ENCODE measurements around the gene FIBCD1. TPM values are rescaled to one million over a fixed set of nuclear protein-coding genes. Genes with fewer than 3 reads are reported as not detected.

FIBCD1 gene
- total RNA-seq, 1 experiment from 2014 or later, result not detected

GRCh38 chr9:130933114-130934046 lies 5.7 kb downstream of the FIBCD1 start:
- H3K27me3 ChIP-seq (ENCODE audit: low read length), result no peaks in the 10 kb centered on the region
- no peaks in the 10 kb centered on the region for H3K9me2 ChIP-seq (replicated peaks; ENCODE audit: insufficient read depth, low read length)
- no peak overlapping the region for H3K4me2 ChIP-seq (ENCODE audit: low read depth, low read length, poor library complexity, severe bottlenecking)
- no peak overlapping the region for H3K9ac ChIP-seq (ENCODE audit: low read length)
- no peaks in the 10 kb centered on the region for H4K20me1 ChIP-seq (ENCODE audit: insufficient read depth, low read depth, low read length)
- H3K79me2 ChIP-seq (ENCODE audit: low read length), result no peaks in the 10 kb centered on the region
- DNase-seq, result no peak
- no peaks in the 10 kb centered on the region for H3K36me3 ChIP-seq (ENCODE audit: insufficient read depth, low read length)
- H3K9me3 ChIP-seq (ENCODE audit: low read length), result no peaks in the 10 kb centered on the region
- no peak overlapping the region for H3K27ac ChIP-seq (ENCODE audit: low read length)
- no peak overlapping the region for H2AFZ ChIP-seq (ENCODE audit: low read length)
- no peak overlapping the region for H3K4me3 ChIP-seq (ENCODE audit: low read length)
- H3K4me1 ChIP-seq (ENCODE audit: low read length), result peaks cover 10% of the 10 kb centered on the region; the same call in 1 of the 2 replicates

DNA sequence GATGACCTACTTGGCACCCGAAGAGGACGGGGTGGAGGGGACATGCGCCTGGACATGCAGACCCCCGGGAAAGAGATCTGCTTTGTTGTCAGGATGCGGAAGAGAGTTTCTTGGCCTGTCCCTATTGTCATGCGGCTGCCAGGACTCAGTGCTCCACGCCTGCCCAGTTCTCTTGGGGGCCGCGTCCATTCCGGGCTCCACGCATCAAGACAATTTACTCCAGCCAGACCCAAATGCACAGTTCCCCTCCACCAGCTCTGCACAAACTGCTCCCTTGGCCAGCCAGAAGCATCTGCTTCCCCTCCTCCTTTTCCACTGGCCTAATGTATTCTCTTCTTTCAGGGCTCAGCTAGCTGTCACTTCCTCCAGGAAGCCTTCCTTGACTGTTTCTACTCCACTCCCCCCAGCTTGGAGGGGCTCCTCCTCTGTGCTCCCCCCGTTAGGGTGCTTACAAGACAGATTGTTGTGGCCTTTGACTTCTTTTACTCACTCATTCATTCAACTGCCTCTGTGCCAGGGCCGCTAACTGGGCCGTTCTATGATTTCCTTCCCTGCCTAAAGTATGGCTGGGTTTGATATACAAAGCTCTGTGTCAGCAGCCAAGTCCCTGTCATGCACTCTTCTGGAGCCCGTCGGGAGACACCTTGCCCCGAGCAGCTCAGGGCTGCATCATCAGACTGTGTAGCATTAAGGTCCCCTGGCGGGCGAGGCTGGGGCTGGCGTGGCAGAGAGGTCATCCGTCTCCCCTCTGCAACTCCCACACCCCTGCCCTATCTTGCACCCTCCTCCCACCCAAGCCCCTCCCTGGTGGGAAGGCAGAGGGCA lies 6.6 kb downstream of the FIBCD1 start:
- no peak overlapping the region for H2AFZ ChIP-seq (ENCODE audit: low read length)
- no peak overlapping the region for H3K4me3 ChIP-seq (ENCODE audit: low read length)
- H3K4me1 ChIP-seq (ENCODE audit: low read length), result peaks cover 10% of the 10 kb centered on the region
- H4K20me1 ChIP-seq (ENCODE audit: insufficient read depth, low read depth, low read length), result no peaks in the 10 kb centered on the region
- H3K9me3 ChIP-seq (ENCODE audit: low read length), result no peaks in the 10 kb centered on the region
- H3K4me2 ChIP-seq (ENCODE audit: low read depth, low read length, poor library complexity, severe bottlenecking), result no peak overlapping the region
- H3K27ac ChIP-seq (ENCODE audit: low read length), result no peak overlapping the region
- H3K9me2 ChIP-seq (replicated peaks; ENCODE audit: insufficient read depth, low read length), result no peaks in the 10 kb centered on the region
- peak; percentile 56 for DNase-seq
- no peaks in the 10 kb centered on the region for H3K27me3 ChIP-seq (ENCODE audit: low read length)
- no peaks in the 10 kb centered on the region for H3K79me2 ChIP-seq (ENCODE audit: low read length)
- H3K9ac ChIP-seq (ENCODE audit: low read length), result no peak overlapping the region
- no peaks in the 10 kb centered on the region for H3K36me3 ChIP-seq (ENCODE audit: insufficient read depth, low read length)

DNA sequence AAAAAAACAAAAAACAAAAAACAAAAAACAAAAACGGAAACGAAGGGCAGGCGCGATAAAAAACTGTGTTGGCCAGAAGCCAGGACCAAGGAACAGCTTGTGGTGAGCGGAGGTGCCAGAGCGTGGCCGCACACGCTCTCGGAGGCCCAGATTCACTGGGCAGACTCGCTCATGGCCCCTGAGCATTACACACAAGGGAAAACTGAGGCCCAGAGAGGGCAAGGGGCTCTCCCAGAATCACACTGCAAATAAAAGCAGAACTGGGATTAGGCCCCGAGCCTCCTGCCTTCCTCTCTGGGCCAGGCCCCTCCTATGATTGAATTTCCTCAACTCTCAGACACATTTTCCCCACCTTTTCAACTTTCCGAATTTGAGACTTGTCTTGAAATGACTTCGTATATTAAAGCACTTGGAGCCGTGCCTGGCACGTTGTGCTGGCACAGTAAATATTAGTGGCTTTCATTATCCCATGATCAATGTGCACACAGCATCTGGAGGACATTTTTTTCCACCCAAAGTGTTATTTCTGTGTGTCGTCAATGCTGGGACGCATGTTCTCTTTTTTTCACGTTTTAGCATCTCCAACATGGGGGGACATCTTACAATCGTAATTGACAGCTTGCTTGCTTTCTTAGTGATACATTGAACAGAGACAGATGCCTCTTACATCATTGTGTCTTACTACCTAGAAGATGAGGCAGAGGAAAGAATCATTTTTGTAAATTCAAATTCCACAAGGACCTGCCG lies 7.4 kb downstream of the FIBCD1 start:
- no peak overlapping the region for H3K9ac ChIP-seq (ENCODE audit: low read length)
- H3K36me3 ChIP-seq (ENCODE audit: insufficient read depth, low read length), result no peaks in the 10 kb centered on the region
- peaks cover 10% of the 10 kb centered on the region for H3K4me1 ChIP-seq (ENCODE audit: low read length)
- no peaks in the 10 kb centered on the region for H3K9me2 ChIP-seq (replicated peaks; ENCODE audit: insufficient read depth, low read length)
- H3K27ac ChIP-seq (ENCODE audit: low read length), result no peak overlapping the region
- no peaks in the 10 kb centered on the region for H3K79me2 ChIP-seq (ENCODE audit: low read length)
- no peak overlapping the region for H3K4me2 ChIP-seq (ENCODE audit: low read depth, low read length, poor library complexity, severe bottlenecking)
- H3K9me3 ChIP-seq (ENCODE audit: low read length), result no peaks in the 10 kb centered on the region
- H3K27me3 ChIP-seq (ENCODE audit: low read length), result no peaks in the 10 kb centered on the region
- no peak for DNase-seq
- no peaks in the 10 kb centered on the region for H4K20me1 ChIP-seq (ENCODE audit: insufficient read depth, low read depth, low read length)
- H2AFZ ChIP-seq (ENCODE audit: low read length), result no peak overlapping the region
- H3K4me3 ChIP-seq (ENCODE audit: low read length), result no peak overlapping the region

DNA sequence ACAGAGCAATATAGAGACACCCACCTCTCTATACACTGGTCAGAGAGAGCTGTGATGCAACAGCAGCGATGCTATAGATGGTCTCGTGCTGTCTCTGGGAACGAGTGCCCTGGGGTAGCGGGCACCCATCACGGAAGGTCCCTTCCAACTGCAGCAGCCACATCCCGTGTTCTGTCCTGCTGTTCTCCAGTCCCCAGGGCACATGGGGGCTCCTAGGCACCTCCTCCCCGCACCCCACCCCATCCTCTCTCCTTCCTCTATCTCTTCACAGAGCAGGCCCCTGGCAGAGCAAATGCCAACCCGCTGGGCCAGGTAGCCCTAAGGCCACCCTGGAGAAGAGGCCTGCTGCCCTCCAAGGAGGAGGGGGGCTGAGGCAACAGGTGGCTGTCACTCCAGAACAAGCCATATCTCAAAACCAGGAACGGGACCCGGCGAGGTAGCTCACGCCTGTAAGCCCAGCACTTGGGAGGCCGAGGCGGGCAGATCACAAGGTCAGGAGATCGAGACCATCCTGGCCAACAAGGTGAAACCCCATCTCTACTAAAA lies 8.2 kb downstream of the FIBCD1 start:
- H3K9me3 ChIP-seq (ENCODE audit: low read length), result no peaks in the 10 kb centered on the region
- no peak overlapping the region for H3K4me3 ChIP-seq (ENCODE audit: low read length)
- no peak overlapping the region for H3K27ac ChIP-seq (ENCODE audit: low read length)
- DNase-seq, result no peak
- H3K79me2 ChIP-seq (ENCODE audit: low read length), result no peaks in the 10 kb centered on the region
- H3K27me3 ChIP-seq (ENCODE audit: low read length), result no peaks in the 10 kb centered on the region
- no peak overlapping the region for H2AFZ ChIP-seq (ENCODE audit: low read length)
- H3K9me2 ChIP-seq (replicated peaks; ENCODE audit: insufficient read depth, low read length), result no peaks in the 10 kb centered on the region
- no peak overlapping the region for H3K9ac ChIP-seq (ENCODE audit: low read length)
- H3K36me3 ChIP-seq (ENCODE audit: insufficient read depth, low read length), result no peaks in the 10 kb centered on the region
- H4K20me1 ChIP-seq (ENCODE audit: insufficient read depth, low read depth, low read length), result no peaks in the 10 kb centered on the region
- H3K4me1 ChIP-seq (ENCODE audit: low read length), result peaks cover 6% of the 10 kb centered on the region
- no peak overlapping the region for H3K4me2 ChIP-seq (ENCODE audit: low read depth, low read length, poor library complexity, severe bottlenecking)

DNA sequence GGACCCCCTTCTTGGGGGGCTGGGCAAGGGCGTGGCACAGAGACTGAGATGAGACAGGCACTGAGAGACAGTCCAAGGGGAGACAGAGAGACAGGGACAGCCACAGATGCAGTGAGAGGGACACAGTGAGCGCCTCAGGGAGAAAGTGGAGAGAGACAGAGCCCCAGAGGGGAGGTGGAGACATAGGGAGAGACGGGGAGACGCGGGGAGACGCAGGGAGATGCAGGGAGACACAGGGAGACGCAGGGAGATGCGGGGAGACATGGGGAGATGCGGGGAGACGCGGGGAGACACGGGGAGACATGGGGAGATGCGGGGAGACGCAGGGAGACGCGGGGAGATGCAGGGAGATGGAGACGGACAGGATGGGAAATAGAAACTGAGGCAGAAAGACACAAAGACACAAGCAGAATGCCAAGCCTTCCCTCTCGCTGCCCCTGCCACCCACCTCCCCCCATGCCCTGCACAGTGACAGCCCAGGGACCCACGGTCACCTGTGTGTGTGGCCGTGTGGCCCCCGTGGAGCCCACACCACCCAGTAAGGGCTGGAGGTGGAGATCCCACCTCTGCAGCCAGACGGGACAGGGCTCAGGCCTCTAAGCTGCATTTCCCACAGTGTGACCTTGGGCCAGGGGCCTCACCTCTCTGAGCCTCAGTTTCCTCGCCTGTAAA lies 8.8 kb downstream of the FIBCD1 start:
- Histone ChIP-seq H3K9me3 (ENCODE audit: low read length) (no peaks in the 10 kb centered on the region), H3K27ac (ENCODE audit: low read length) (no peak overlapping the region), H3K4me2 (ENCODE audit: low read depth, low read length, poor library complexity, severe bottlenecking) (no peak overlapping the region), H3K9me2 (replicated peaks; ENCODE audit: insufficient read depth, low read length) (no peaks in the 10 kb centered on the region), H2AFZ (ENCODE audit: low read length) (no peak overlapping the region), H3K4me3 (ENCODE audit: low read length) (no peak overlapping the region), H3K36me3 (ENCODE audit: insufficient read depth, low read length) (no peaks in the 10 kb centered on the region), H3K9ac (ENCODE audit: low read length) (no peak overlapping the region), H4K20me1 (ENCODE audit: insufficient read depth, low read depth, low read length) (no peaks in the 10 kb centered on the region), H3K4me1 (ENCODE audit: low read length) (peaks cover 6% of the 10 kb centered on the region), H3K79me2 (ENCODE audit: low read length) (no peaks in the 10 kb centered on the region), H3K27me3 (ENCODE audit: low read length) (no peaks in the 10 kb centered on the region)
- DNase-seq, result no peak

GRCh38 chr9:130929571-130930038 lies 9.4 kb downstream of the FIBCD1 start:
- Histone ChIP-seq H2AFZ (ENCODE audit: low read length) (no peak overlapping the region), H4K20me1 (ENCODE audit: insufficient read depth, low read depth, low read length) (no peaks in the 10 kb centered on the region), H3K4me3 (ENCODE audit: low read length) (no peak overlapping the region), H3K79me2 (ENCODE audit: low read length) (no peaks in the 10 kb centered on the region), H3K27me3 (ENCODE audit: low read length) (no peaks in the 10 kb centered on the region), H3K27ac (ENCODE audit: low read length) (no peak overlapping the region), H3K9me3 (ENCODE audit: low read length) (no peaks in the 10 kb centered on the region), H3K9me2 (replicated peaks; ENCODE audit: insufficient read depth, low read length) (no peaks in the 10 kb centered on the region), H3K4me2 (ENCODE audit: low read depth, low read length, poor library complexity, severe bottlenecking) (no peak overlapping the region), H3K36me3 (ENCODE audit: insufficient read depth, low read length) (no peaks in the 10 kb centered on the region), H3K4me1 (ENCODE audit: low read length) (peaks cover 6% of the 10 kb centered on the region), H3K9ac (ENCODE audit: low read length) (no peak overlapping the region)
- no peak for DNase-seq

DNA sequence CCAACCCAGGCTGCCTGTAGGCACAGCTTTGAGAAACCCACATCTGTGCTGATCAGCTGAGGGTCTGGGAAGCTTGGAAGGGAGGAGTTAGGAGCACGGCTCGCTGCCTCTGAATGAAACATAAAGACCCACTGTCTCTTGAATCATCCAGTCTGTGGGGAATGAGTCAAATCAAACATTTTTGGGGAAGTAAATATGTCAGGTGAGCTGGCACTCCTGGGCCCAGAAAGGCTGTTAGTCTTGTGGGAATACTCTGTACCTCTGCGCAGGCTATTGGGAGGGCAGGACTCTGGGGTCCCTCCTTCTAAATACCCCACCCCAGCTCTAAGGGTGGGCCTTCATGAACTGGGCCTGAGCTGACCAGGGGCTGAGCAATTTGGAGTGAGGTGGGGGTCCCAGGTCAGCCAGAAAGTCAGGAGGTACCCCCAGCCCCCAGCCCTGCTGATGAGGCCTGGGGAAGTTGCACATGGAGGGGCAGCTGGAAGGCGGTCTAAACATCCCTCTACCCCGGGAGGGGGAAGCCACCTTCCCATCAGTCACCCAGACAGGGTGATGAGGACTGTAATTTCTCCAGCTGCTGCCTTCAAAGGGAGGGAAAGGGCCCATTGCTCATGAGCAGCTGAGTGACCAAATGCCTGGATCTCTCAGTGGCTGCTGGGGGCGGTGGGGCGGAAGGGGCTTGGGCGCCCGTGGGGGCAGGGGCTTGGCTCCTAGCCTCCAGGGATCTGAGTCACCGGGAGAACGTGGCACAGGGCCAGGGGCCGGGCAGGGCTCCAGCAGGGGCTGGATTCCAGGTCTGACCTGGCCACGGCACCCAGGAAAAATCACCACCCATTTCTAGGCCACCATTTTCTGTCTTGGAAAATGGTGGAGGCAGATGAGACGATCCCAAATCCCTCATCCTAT lies 10.8 kb downstream of the FIBCD1 start:
- no peak overlapping the region for H3K4me3 ChIP-seq (ENCODE audit: low read length)
- H4K20me1 ChIP-seq (ENCODE audit: insufficient read depth, low read depth, low read length), result no peaks in the 10 kb centered on the region
- no peak overlapping the region for H3K27ac ChIP-seq (ENCODE audit: low read length)
- H3K9me2 ChIP-seq (replicated peaks; ENCODE audit: insufficient read depth, low read length), result no peaks in the 10 kb centered on the region
- no peak overlapping the region for H3K4me2 ChIP-seq (ENCODE audit: low read depth, low read length, poor library complexity, severe bottlenecking)
- no peaks in the 10 kb centered on the region for H3K36me3 ChIP-seq (ENCODE audit: insufficient read depth, low read length)
- H3K4me1 ChIP-seq (ENCODE audit: low read length), result peaks cover 6% of the 10 kb centered on the region
- H3K9ac ChIP-seq (ENCODE audit: low read length), result no peak overlapping the region
- H3K79me2 ChIP-seq (ENCODE audit: low read length), result no peaks in the 10 kb centered on the region
- H3K9me3 ChIP-seq (ENCODE audit: low read length), result no peaks in the 10 kb centered on the region
- no peaks in the 10 kb centered on the region for H3K27me3 ChIP-seq (ENCODE audit: low read length)
- H2AFZ ChIP-seq (ENCODE audit: low read length), result no peak overlapping the region
- DNase-seq, result no peak

Data from Karpas-422 (cell line).